Right atrium auricular region (tissue), 2 donors: ENCODE data around the gene GOT1. TPM values are rescaled to one million over a fixed set of nuclear protein-coding genes. Genes with fewer than 3 reads are reported as not detected.

Experiments
- DNase-seq: peaks from one replicate; pipeline ENCODE4 v3.0.0-alpha.2; 2019; ENCODE audit warnings: low spot score
- H3K27ac ChIP-seq, 2 donors: fragments of 200-600 bp; sonication (generic); 1 replicate in 1 of 2; 2 replicates in 1 of 2; pipeline ENCODE4 v1.5.1; 2016 to 2019
- H3K27me3 ChIP-seq, 2 donors: fragments of 200-600 bp; sonication (generic); one replicate each; pipeline versions ENCODE4 v1.5.1 to v1.6.0; 2017 to 2019
- H3K36me3 ChIP-seq: fragments of 200-600 bp; sonication (generic); one replicate; pipeline ENCODE4 v1.5.1; 2016
- H3K4me1 ChIP-seq, 2 donors: fragments of 200-600 bp; sonication (generic); one replicate each; pipeline versions ENCODE4 v1.5.1 to v1.6.0; 2017 to 2019
- H3K4me3 ChIP-seq, 2 donors: fragments of 200-600 bp; sonication (generic); 1 replicate in 1 of 2; 2 replicates in 1 of 2; pipeline ENCODE4 v1.5.1; 2017 to 2019; ENCODE audit warnings: mild to moderate bottlenecking in 1 of 2, moderate library complexity in 1 of 2
- H3K9me3 ChIP-seq, 2 donors: fragments of 200-600 bp; sonication (generic); one replicate each; pipeline ENCODE4 v1.5.1; 2019
- total RNA-seq, 2 donors: library from RNA; depleted of rRNA; stranded (reverse); fragments of >200 nt; gene quantifications; one replicate each; pipeline ENCODE4 v1.1.0, GENCODE V29; 2016
- TF ChIP-seq, protein P1 (sequence below), 2 donors: fragments of 200-600 bp; sonication (generic); IDR thresholded peaks; one replicate each; pipeline ENCODE4 v1.5.1; 2019; ENCODE audit warnings: antibody characterized with exemption in 2 of 2

GOT1 gene
- total RNA-seq, 2 donors from 2014 or later, result 289 to 443 TPM

DNA sequence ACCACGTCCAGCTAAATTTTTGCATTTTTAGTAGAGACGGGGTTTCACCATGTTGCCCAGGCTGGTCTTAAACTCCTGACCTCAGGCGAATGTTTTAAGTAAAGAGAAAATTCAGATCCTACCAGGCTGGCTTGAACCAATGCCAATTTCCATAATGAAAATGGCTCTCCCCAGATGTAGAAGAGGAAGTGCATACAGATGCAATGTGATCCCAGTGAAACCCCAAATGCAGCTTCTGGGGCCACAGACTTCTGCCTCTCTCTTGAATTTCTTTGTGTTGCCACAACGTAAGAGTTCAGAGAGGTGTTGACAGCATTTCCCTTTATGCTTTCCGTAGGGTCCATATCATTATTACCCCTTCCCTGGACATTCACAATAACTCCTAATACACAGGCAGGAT is 29.6 kb upstream of the GOT1 start:
- Histone ChIP-seq H3K4me3 (no peak overlapping the region), H3K27me3 (no peaks in the 10 kb centered on the region), H3K27ac (no peak overlapping the region), H3K4me1 (no peaks in the 10 kb centered on the region), H3K9me3 (no peaks in the 10 kb centered on the region), H3K36me3 (no peaks in the 10 kb centered on the region)
- TF ChIP-seq, protein P1, sequence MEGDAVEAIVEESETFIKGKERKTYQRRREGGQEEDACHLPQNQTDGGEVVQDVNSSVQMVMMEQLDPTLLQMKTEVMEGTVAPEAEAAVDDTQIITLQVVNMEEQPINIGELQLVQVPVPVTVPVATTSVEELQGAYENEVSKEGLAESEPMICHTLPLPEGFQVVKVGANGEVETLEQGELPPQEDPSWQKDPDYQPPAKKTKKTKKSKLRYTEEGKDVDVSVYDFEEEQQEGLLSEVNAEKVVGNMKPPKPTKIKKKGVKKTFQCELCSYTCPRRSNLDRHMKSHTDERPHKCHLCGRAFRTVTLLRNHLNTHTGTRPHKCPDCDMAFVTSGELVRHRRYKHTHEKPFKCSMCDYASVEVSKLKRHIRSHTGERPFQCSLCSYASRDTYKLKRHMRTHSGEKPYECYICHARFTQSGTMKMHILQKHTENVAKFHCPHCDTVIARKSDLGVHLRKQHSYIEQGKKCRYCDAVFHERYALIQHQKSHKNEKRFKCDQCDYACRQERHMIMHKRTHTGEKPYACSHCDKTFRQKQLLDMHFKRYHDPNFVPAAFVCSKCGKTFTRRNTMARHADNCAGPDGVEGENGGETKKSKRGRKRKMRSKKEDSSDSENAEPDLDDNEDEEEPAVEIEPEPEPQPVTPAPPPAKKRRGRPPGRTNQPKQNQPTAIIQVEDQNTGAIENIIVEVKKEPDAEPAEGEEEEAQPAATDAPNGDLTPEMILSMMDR (IDR thresholded peaks at IDR 0.05), result no peak
- no peak for DNase-seq

DNA sequence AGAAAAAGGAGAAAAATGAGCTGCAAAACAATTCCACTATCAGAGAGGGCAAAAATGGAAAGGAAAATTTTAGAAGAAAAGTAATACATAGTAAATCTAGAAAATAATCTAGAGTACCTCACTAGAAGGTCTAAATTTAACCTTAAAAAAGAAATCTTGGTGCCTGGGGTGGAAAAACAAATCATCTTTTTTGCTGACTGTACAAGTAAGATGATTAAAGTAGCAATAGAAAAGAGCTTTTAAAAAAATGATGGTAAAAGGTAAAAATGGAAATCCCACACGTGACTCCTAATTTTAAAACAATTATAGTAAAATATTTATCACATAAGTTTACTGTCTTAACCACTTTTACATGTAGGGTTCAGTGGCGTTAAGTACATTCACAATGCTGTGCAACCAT is 28.8 kb upstream of the GOT1 start:
- Histone ChIP-seq H3K27me3 (no peaks in the 10 kb centered on the region), H3K36me3 (no peaks in the 10 kb centered on the region), H3K4me3 (no peak overlapping the region), H3K4me1 (no peaks in the 10 kb centered on the region), H3K27ac (no peak overlapping the region), H3K9me3 (no peaks in the 10 kb centered on the region)
- TF ChIP-seq, protein P1 (IDR thresholded peaks at IDR 0.05), result no peak
- DNase-seq, result no peak

DNA sequence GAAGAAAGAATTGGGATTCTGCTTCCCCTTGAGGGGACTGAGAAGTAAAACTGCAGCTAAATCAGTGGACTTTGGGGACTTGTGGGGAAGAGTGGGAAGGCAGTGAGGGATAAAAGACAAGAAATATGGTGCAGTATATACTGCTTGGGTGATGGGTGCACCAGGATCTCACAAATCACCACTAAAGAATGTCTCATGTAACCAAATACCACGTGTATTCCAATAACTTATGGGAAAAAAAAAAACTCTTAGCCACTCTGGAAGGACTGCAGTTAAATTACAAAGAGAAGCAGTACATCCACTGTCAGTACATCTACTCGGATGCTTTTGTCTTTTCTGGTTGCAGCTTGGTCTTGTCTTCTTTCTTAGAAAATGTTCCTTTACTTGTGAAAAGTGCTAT is 27.4 kb upstream of the GOT1 start:
- TF ChIP-seq, protein P1 (IDR thresholded peaks at IDR 0.05), result no peak
- Histone ChIP-seq H3K27me3 (no peaks in the 10 kb centered on the region), H3K4me1 (no peaks in the 10 kb centered on the region)

DNA sequence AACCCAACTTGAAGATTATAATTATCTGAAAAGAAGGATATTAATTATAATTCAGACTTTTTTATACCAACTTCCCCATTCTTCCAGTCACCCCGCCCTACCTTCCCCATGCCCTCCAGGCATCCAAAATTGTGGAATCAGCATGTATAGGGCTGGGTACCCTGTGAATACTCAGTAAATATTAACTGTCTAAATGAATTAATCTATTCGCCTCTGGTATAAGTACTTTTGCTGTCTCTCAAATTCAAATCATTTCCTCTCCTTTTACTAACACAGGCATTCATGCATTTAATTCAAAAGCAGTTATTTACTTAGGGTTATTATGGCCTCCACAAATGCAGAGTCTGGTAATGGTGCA is 26.5 kb upstream of the GOT1 start:
- no peaks in the 10 kb centered on the region for H3K27me3 ChIP-seq
- TF ChIP-seq, protein P1 (IDR thresholded peaks at IDR 0.05), result no peak

More for the DNA sequence above, 27.4 kb upstream of the GOT1 start:
- DNase-seq, result no peak
- no peak overlapping the region for H3K4me3 ChIP-seq
- H3K36me3 ChIP-seq, result no peaks in the 10 kb centered on the region
- H3K9me3 ChIP-seq, result no peaks in the 10 kb centered on the region
- H3K27ac ChIP-seq, result no peak overlapping the region

DNA sequence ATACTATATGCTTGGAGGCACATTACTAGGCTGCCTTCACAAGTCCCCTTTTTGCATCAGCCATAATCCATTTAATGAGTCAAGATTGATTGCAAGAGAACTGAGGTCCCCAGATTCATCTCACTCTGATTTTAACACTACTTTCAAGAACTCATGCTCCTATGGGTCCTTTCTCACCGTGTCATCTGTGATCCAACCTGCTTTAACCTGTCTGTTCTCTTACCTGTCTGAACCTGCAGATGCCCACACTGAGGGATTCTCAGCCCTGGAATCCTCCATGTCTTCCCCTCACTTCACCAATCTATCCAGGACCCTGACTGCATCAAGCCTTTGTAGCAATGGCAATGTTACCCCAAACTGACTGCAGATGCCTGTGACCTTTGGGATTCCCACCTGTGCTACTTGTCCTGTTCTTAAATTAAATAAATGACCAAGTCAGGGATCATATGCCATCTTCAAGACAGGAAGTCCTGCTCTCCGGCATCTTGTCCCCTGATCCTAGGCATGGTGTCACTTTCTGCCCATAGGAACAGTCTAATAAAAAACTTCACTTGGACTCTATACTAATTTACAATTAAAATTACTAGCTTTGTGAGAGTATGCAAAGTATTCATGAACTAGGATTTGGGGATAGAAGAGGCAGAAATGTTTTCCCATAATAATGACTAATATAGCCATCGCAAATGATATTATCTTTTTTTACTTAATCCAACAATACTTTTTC is 25.9 kb upstream of the GOT1 start:
- no peak for DNase-seq
- Histone ChIP-seq H3K27me3 (no peaks in the 10 kb centered on the region), H3K4me1 (no peaks in the 10 kb centered on the region), H3K27ac (no peak overlapping the region), H3K9me3 (no peaks in the 10 kb centered on the region), H3K4me3 (no peak overlapping the region), H3K36me3 (no peaks in the 10 kb centered on the region)
- TF ChIP-seq, protein P1 (IDR thresholded peaks at IDR 0.05), result no peak

More for the DNA sequence above, 26.5 kb upstream of the GOT1 start:
- Histone ChIP-seq H3K36me3 (no peaks in the 10 kb centered on the region), H3K4me1 (no peaks in the 10 kb centered on the region), H3K9me3 (no peaks in the 10 kb centered on the region), H3K27ac (no peak overlapping the region), H3K4me3 (no peak overlapping the region)
- DNase-seq, result no peak

DNA sequence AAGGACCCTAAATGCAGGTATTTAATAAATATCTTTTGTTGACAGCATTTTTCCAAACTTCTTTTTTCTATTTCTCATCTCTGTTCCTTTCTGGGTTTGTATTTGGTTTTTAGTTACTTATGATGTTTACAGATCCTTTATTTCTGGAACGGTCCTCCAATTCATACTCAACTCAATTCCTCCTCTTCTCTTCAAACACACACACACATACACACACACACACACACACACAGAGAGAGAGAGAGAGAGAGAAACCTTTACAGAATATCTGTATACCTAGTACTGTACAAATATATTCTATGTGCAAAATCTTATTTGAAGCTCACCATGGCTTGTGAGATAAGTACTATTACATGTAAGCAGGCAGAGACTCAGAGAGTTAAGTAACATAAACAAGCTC is 21.6 kb upstream of the GOT1 start:
- H3K9me3 ChIP-seq, result no peaks in the 10 kb centered on the region
- no peak overlapping the region for H3K4me3 ChIP-seq
- no peaks in the 10 kb centered on the region for H3K27me3 ChIP-seq
- no peaks in the 10 kb centered on the region for H3K36me3 ChIP-seq
- no peak overlapping the region for H3K27ac ChIP-seq
- no peaks in the 10 kb centered on the region for H3K4me1 ChIP-seq
- TF ChIP-seq, protein P1 (IDR thresholded peaks at IDR 0.05), result no peak
- DNase-seq, result no peak
